ENCODE results near the gene MTHFS.

Gene MTHFS

GRCh38 chr15:79896634-79897379, at the start of gene MTHFS:
TSS of gene MTHFS (minus strand) at chr15:79897014. CDS start at chr15:79896988, 26 bp downstream.
- Histone ChIP-seq H3K4me3 (IDR thresholded peaks at IDR 0.05; ENCODE audit: insufficient read depth, low read depth, low read length) (no peak within 1 kb of the TSS), H3K4me2 (peak within 1 kb of the TSS; percentile 87), H3K27ac (peak within 1 kb of the TSS; percentile 80), H3K36me3 (ENCODE audit: insufficient read depth) (no peaks in the 10 kb centered on the region), H3K79me2 (ENCODE audit: insufficient read depth, low read depth) (0 out of 2 replicates have a peak, but pooled peaks cover 6% of the 10 kb centered on the region), H3K9ac (peak within 1 kb of the TSS; percentile 90), H3K27me3 (ENCODE audit: insufficient read depth, low read depth) (no peaks in the 10 kb centered on the region), H4K20me1 (ENCODE audit: insufficient read depth) (no peaks in the 10 kb centered on the region), H3K4me1 (ENCODE audit: low read depth, poor library complexity, severe bottlenecking) (peaks cover 16% of the 10 kb centered on the region), H2AFZ (ENCODE audit: low read depth) (peak within 1 kb of the TSS; percentile 87)
- TF ChIP-seq, protein P1, sequence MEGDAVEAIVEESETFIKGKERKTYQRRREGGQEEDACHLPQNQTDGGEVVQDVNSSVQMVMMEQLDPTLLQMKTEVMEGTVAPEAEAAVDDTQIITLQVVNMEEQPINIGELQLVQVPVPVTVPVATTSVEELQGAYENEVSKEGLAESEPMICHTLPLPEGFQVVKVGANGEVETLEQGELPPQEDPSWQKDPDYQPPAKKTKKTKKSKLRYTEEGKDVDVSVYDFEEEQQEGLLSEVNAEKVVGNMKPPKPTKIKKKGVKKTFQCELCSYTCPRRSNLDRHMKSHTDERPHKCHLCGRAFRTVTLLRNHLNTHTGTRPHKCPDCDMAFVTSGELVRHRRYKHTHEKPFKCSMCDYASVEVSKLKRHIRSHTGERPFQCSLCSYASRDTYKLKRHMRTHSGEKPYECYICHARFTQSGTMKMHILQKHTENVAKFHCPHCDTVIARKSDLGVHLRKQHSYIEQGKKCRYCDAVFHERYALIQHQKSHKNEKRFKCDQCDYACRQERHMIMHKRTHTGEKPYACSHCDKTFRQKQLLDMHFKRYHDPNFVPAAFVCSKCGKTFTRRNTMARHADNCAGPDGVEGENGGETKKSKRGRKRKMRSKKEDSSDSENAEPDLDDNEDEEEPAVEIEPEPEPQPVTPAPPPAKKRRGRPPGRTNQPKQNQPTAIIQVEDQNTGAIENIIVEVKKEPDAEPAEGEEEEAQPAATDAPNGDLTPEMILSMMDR (conservative IDR thresholded peaks at IDR 0.05; ENCODE audit: low read depth, low read length) = peak; percentile 62

DNA sequence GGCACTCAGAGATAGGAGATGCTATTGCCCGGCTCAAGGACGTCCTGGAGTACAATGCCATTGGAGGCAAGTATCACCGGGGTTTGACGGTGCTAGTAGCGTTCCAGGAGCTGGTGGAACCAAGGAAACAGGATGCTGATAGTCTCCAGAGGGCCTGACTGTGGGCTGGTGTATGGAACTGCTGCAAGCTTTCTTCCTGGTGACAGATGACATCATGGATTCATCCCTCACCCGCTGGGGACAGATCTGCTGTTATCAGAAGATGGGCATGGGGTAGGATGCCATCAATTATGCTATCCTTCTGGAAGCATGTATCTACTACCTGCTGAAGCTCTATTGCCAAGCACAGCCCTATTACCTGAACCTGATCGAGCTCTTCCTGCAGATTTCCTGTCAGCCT, 47.8 kb upstream of the MTHFS start:
- TF ChIP-seq, protein P1 (conservative IDR thresholded peaks at IDR 0.05; ENCODE audit: low read depth, low read length) = no peak
- Histone ChIP-seq H3K36me3 (ENCODE audit: insufficient read depth) (no peaks in the 10 kb centered on the region), H3K4me3 (IDR thresholded peaks at IDR 0.05; ENCODE audit: insufficient read depth, low read depth, low read length) (no peak overlapping the region), H2AFZ (ENCODE audit: low read depth) (no peak overlapping the region), H3K79me2 (ENCODE audit: insufficient read depth, low read depth) (no peaks in the 10 kb centered on the region), H3K4me1 (ENCODE audit: low read depth, poor library complexity, severe bottlenecking) (no peaks in the 10 kb centered on the region), H3K27ac (no peak overlapping the region), H4K20me1 (ENCODE audit: insufficient read depth) (no peaks in the 10 kb centered on the region), H3K9ac (no peak overlapping the region), H3K4me2 (no peak overlapping the region), H3K27me3 (ENCODE audit: insufficient read depth, low read depth) (no peaks in the 10 kb centered on the region)

DNA sequence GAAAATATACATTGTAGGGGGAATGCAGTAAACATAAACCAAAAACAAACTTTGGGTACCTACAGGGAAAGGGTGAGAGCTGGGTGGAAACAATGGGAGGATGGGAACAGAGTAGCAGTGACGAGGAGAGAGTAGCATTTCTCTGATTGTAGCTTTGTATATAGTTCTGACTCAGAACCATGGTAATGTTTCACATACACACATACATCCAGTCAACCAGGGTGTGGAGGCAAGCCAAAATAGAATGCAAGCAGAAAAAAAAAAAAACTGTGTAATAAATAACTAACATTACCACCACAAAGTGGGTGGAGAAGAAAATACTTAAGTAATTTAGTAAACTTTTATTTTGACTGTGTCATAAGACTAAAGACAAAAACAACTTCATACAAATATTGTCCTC, 47.0 kb upstream of the MTHFS start:
- Histone ChIP-seq H3K4me1 (ENCODE audit: low read depth, poor library complexity, severe bottlenecking) (no peaks in the 10 kb centered on the region), H3K27ac (no peak overlapping the region), H4K20me1 (ENCODE audit: insufficient read depth) (no peaks in the 10 kb centered on the region), H3K4me3 (IDR thresholded peaks at IDR 0.05; ENCODE audit: insufficient read depth, low read depth, low read length) (no peak overlapping the region), H3K27me3 (ENCODE audit: insufficient read depth, low read depth) (no peaks in the 10 kb centered on the region), H3K79me2 (ENCODE audit: insufficient read depth, low read depth) (no peaks in the 10 kb centered on the region), H3K4me2 (no peak overlapping the region), H3K36me3 (ENCODE audit: insufficient read depth) (no peaks in the 10 kb centered on the region), H3K9ac (no peak overlapping the region), H2AFZ (ENCODE audit: low read depth) (no peak overlapping the region)
- TF ChIP-seq, protein P1 (conservative IDR thresholded peaks at IDR 0.05; ENCODE audit: low read depth, low read length) = no peak

GRCh38 chr15:79942741-79943481, 46.1 kb upstream of the MTHFS start:
- H3K4me2 ChIP-seq = no peak overlapping the region
- H3K9ac ChIP-seq = no peak overlapping the region
- H3K27ac ChIP-seq = no peak overlapping the region
- no peaks in the 10 kb centered on the region for H3K36me3 ChIP-seq (ENCODE audit: insufficient read depth)
- H3K27me3 ChIP-seq (ENCODE audit: insufficient read depth, low read depth) = no peaks in the 10 kb centered on the region
- H3K4me3 ChIP-seq (IDR thresholded peaks at IDR 0.05; ENCODE audit: insufficient read depth, low read depth, low read length) = no peak overlapping the region
- H2AFZ ChIP-seq (ENCODE audit: low read depth) = no peak overlapping the region
- no peaks in the 10 kb centered on the region for H3K79me2 ChIP-seq (ENCODE audit: insufficient read depth, low read depth)
- no peaks in the 10 kb centered on the region for H3K4me1 ChIP-seq (ENCODE audit: low read depth, poor library complexity, severe bottlenecking)
- H4K20me1 ChIP-seq (ENCODE audit: insufficient read depth) = no peaks in the 10 kb centered on the region
- TF ChIP-seq, protein P1 (conservative IDR thresholded peaks at IDR 0.05; ENCODE audit: low read depth, low read length) = no peak
